Inflammatory macrophage (primary cell): Measurements from ENCODE around the gene ARHGAP15.
A peak's percentile ranks its signal among the peaks of the same experiment; 100 is the strongest.

ENCODE experiments used
- DNase-seq, 2 donors: peaks; one replicate each; pipeline ENCODE4 v3.0.0-alpha.2; 2020 to 2022

ARHGAP15 gene

DNA sequence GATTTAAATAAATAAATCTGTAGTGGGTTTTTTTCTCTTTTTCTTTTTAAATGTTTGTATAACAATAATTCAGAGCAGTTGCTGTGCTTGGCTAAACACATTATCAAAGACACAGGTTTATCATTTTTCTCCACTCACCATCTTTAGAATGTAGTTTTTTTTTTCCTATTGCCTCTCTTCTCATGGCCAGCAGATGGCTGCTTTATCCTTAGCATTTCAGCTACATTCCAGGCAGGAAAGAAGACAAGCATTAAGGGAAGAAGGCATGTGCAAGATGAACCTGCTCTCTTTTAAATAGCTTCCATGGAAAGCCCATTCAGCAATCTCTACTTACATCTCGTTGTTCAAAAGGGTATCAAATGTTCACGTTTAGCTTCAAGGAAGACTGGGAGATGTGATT lies 42.6 kb downstream of the ARHGAP15 start:
- no peak for DNase-seq

GRCh38 chr2:143175438-143175837 lies 46.2 kb downstream of the ARHGAP15 start:
- no peak for DNase-seq

GRCh38 chr2:143176606-143177005 lies 47.4 kb downstream of the ARHGAP15 start:
- no peak for DNase-seq

GRCh38 chr2:143177096-143177786 lies 48.0 kb downstream of the ARHGAP15 start:
- no peak for DNase-seq

GRCh38 chr2:143181494-143181893 lies 52.3 kb downstream of the ARHGAP15 start:
- DNase-seq: no peak

- DNase-seq: no peak
These were observed 53.4 kb downstream of the ARHGAP15 start for GRCh38 chr2:143182649-143183048.

DNA sequence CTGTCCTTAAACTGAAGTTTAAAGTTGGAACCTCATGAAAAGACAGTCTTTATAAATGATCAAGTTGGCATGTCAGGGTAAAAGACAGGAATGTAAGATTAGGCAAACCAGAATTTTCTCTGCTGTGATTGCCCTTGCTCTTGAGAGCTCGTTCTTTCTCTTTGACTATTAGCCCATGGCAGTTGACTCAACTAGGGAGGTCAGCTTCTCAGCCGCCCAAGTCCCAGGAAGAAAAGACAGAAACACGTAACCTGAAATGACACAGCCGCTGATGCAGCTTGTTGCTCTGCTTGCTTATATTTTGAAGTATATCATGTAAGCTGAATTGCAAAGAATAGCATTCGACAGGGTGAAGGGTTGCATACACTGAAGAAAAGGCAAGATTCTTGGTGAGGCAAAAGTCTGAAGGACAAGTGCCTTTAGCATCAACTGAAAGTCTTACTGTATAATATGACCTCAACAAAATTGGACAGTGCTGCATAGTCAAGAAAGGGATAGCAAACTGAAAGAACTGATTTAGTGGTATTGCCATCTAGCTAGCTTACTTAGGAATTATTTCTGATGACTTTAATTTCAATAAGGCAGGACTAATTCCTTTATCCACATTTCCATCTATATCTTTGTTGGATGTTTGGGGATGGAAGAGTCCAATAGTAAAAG lies 54.7 kb downstream of the ARHGAP15 start:
- DNase-seq: no peak

DNA sequence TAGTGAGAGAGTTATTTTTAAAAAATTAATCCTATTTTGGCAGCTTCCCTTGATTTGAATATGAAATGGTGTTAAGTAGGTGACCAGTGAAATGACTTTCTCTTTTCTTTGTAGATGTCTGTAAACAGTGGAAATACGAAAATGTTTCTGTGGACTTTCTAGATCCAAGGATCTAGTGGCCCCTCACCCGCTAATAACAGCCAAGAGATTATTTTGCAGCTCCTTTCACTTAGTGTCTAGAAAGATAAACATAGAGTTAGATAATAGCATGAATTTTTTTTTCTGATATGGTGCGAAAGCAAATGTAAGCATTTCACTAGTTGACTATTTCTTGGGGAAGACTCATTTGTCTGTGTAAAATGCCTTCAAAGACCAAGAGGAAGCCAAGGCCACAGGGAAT lies 57.7 kb downstream of the ARHGAP15 start:
- DNase-seq: no peak

- peak; percentile 34 to 58 for DNase-seq
These were observed 61.2 kb downstream of the ARHGAP15 start for GRCh38 chr2:143190431-143190830.

DNA sequence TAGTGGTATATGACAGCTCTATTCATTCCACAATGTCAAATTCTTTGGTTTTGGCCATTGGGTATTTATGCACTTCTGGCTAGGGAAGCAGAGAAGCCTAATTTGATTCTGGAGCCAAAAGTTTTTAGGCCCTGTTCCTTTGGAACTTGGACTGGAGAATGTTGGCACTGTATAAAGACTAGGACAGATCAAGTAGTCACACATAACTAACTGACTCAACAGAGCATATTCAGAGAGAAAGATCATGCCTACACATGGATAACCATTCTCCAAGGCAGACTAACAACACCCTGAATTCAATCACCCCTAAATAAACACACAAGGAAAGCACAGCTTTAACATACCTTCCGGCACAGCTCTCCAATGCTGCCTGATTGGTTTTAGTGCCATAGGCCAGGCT lies 62.9 kb downstream of the ARHGAP15 start:
- DNase-seq: no peak

DNA sequence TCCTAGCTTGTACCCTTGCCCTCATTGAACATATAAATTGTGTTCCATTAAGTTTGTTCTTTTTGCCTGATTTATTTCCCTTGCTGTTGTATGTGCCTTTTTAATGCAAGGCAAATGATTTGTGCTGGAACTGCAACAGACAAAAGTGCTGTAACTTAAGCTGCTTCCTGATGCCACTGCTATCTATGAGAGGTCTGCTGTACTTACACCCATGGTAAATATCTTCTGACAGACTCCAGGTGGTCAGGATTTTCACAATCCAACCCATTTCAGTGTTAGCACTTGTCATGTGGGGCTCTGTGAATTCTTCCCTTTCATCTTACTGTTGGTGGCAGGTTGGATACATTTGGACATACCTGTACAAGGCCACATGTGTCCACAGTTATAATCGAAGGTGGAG lies 63.5 kb downstream of the ARHGAP15 start:
- no peak for DNase-seq

- no peak for DNase-seq
These were observed 63.9 kb downstream of the ARHGAP15 start for GRCh38 chr2:143193121-143193520.

DNA sequence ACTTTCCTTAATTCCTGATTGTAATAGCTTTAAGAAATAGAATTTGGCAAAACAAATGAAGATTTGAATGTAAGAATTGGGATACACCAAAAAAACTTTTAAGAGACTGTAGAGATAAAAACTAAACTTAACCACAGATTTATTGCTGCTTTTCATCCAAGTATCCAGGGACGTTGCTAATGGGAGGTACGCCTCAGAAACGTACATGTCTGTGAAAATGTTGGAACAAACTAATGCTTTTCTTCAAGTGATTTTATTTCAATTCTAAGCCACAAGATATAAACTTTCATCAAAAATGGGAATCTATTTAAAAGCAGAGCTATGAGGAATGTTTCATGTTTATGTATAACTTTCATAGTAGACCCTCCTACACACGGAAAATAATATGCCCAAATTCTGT lies 66.3 kb downstream of the ARHGAP15 start:
- DNase-seq: no peak

- no peak for DNase-seq
These were observed 74.8 kb downstream of the ARHGAP15 start for GRCh38 chr2:143204062-143204461.

DNA sequence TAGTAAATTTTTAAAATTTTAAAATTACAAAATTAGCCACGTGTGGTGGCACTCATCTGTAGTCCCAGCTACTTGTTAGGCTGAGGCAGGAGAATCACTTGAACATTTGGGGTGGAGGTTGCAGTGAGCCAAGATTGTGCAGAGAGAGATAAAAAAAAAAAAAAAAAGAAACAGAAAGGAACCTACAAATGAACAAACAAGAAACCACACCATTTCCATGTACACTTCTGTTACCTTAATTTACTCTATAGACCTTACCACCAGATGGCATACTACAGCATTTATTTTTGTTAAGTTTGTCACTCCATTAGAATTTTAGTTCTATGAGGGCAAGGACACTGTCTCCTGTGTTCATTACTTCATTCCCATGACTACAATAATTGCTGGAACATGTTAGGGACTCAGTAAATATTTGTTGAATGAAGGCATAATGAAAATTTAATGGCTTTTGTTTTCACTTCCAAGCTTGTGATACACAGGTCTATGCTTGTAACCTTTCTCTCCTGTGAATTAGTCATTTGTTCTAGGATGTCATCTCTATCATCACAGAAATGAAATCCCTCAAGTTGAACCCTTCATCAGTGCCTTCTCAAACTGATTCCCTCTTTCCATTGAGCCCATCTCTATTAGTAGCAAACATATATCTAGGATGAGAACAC lies 76.0 kb downstream of the ARHGAP15 start:
- DNase-seq: peak in 1 of 2 donors; percentile 8

- DNase-seq: no peak
These were observed 80.6 kb downstream of the ARHGAP15 start for GRCh38 chr2:143209570-143210445.

GRCh38 chr2:143210446-143210819 lies 81.2 kb downstream of the ARHGAP15 start:
- no peak for DNase-seq

GRCh38 chr2:143217512-143218115 lies 88.4 kb downstream of the ARHGAP15 start:
- peak; percentile 63 to 81 for DNase-seq

GRCh38 chr2:143218621-143219020 lies 89.4 kb downstream of the ARHGAP15 start:
- DNase-seq: no peak

GRCh38 chr2:143219266-143219665 lies 90.0 kb downstream of the ARHGAP15 start:
- DNase-seq: no peak

DNA sequence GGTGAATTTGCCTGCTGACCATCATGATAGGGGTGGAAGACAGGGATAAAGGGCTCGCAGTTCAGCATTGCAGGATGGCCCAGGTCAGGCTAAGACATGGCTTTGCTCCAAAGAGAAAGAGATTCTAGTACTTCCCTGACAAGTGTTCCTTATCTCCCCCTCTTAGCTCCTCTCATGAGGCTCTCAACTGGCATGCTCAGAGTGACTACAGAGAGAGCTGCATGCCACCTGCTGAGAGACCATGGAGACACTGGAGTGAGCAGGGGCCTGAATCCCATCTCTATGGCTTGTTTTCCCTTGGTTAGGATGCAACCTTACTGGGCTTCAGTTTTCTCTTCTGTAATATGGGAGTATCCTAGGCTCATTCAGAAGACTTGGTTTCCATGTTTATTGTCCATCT lies 94.3 kb downstream of the ARHGAP15 start:
- no peak for DNase-seq

- no peak for DNase-seq
These were observed 96.7 kb downstream of the ARHGAP15 start for GRCh38 chr2:143225931-143226330.
